GM19468 (cell line): Measurements from ENCODE around the gene AQP6.

ENCODE experiments used
- ATAC-seq: cut with Tn5 transposase; IDR thresholded peaks from one replicate; pipeline ENCODE4 v1.9.1; 2021; ENCODE audit warnings: mild to moderate bottlenecking, moderate library complexity, moderate number of reproducible peaks; ENCODE audit not compliant: unreplicated experiment; ENCODE audit errors: extremely low read depth

The AQP6 gene

GRCh38 chr12:49942512-49942893 is 30.2 kb upstream of the AQP6 start:
- no peak for ATAC-seq

- ATAC-seq = no peak
Measured at GRCh38 chr12:49942921-49943624, 29.7 kb upstream of the AQP6 start.

GRCh38 chr12:49943625-49943960 is 29.2 kb upstream of the AQP6 start:
- no peak for ATAC-seq

- no peak for ATAC-seq
Measured at GRCh38 chr12:49944046-49944445, 28.7 kb upstream of the AQP6 start.

GRCh38 chr12:49944718-49945117 is 28.0 kb upstream of the AQP6 start:
- ATAC-seq = no peak

- ATAC-seq = no peak
Measured at GRCh38 chr12:49945394-49946080, 27.2 kb upstream of the AQP6 start.

- no peak for ATAC-seq
Measured at GRCh38 chr12:49946086-49946485, 26.7 kb upstream of the AQP6 start.

GRCh38 chr12:49946497-49946896 is 26.2 kb upstream of the AQP6 start:
- ATAC-seq = no peak

GRCh38 chr12:49947593-49948226 is 25.0 kb upstream of the AQP6 start:
- ATAC-seq = no peak

GRCh38 chr12:49948866-49949845 is 23.6 kb upstream of the AQP6 start:
- ATAC-seq = no peak

GRCh38 chr12:49949866-49950265 is 22.9 kb upstream of the AQP6 start:
- ATAC-seq = no peak

GRCh38 chr12:49950273-49951251 is 22.2 kb upstream of the AQP6 start, which contains the start of gene AQP2:
TSS of gene AQP2 (plus strand) at chr12:49950737. CDS start at chr12:49950831, 94 bp downstream.
- ATAC-seq = no peak

GRCh38 chr12:49951411-49952240 is 21.1 kb upstream of the AQP6 start:
- ATAC-seq = no peak

- ATAC-seq = no peak
Measured at GRCh38 chr12:49952391-49953055, 20.2 kb upstream of the AQP6 start.

- no peak for ATAC-seq
Measured at GRCh38 chr12:49953151-49953550, 19.6 kb upstream of the AQP6 start.

GRCh38 chr12:49953961-49954846 is 18.5 kb upstream of the AQP6 start:
- no peak for ATAC-seq
